ENCODE measurements around the gene TSPAN9. TPM values are rescaled to one million over a fixed set of nuclear protein-coding genes. Genes with fewer than 3 reads are reported as not detected.

Gene TSPAN9
- total and polyA plus RNA-seq, 2 of the 4 experiments (the other 2 are of a cell fraction), result 17.7 to 39.1 TPM

- Histone ChIP-seq H3K4me3 (ENCODE audit: insufficient read depth, low read depth, low read length) (no peak overlapping the region), H3K4me2 (ENCODE audit: low read depth, low read length) (no peak overlapping the region), H3K27me3 (ENCODE audit: control insufficient read depth, insufficient read depth, low read length) (no peaks in the 10 kb centered on the region; the same call in 1 of the 2 replicates), H3K18ac (ENCODE audit: low read depth, low read length) (no peak overlapping the region), H2BK15ac (ENCODE audit: low read depth, low read length) (no peak overlapping the region), H4K5ac (ENCODE audit: low read depth, low read length) (no peak overlapping the region), H3K56ac (ENCODE audit: extremely low read depth, insufficient read depth, low read length) (no peak overlapping the region), H4K91ac (ENCODE audit: insufficient read depth, low read depth, low read length) (no peak overlapping the region), H3K9me1 (ENCODE audit: insufficient read depth, low read length) (peaks cover 3% of the 10 kb centered on the region; the same call in 1 of the 2 replicates), H3K36me3 (ENCODE audit: control insufficient read depth, insufficient read depth, low read length) (peaks cover 8% of the 10 kb centered on the region; the same call in 1 of the 2 replicates), H4K20me1 (ENCODE audit: insufficient read depth, low read length) (no peaks in the 10 kb centered on the region), H2BK5ac (ENCODE audit: low read depth, low read length, poor library complexity, severe bottlenecking) (no peak overlapping the region), H2BK20ac (ENCODE audit: low read depth, low read length) (no peak overlapping the region), H4K8ac (ENCODE audit: low read depth in 2 of 2, low read length in 2 of 2) (no peak overlapping the region), H2BK120ac (ENCODE audit: low read depth, low read length) (no peak overlapping the region), H2AK5ac (ENCODE audit: low read depth, low read length) (no peak overlapping the region), H3K9me3 (ENCODE audit: control insufficient read depth, insufficient read depth, low read length) (no peaks in the 10 kb centered on the region), H2AK9ac (replicated peaks; ENCODE audit: low read depth, low read length, poor library complexity) (no peak overlapping the region), H3K4me1 (ENCODE audit: control insufficient read depth, insufficient read depth, low read length) (no peaks in the 10 kb centered on the region), H2AFZ (replicated peaks; ENCODE audit: low read length, poor library complexity) (no peak overlapping the region), H3K27ac (ENCODE audit: insufficient read depth, low read length) (no peak overlapping the region), H3K14ac (replicated peaks; ENCODE audit: low read depth, low read length) (no peak overlapping the region), H3K9ac (ENCODE audit: low read depth, low read length) (no peak overlapping the region), H3K79me1 (ENCODE audit: low read depth in 1 of 2, low read length in 2 of 2) (no peaks in the 10 kb centered on the region), H3K4ac (ENCODE audit: low read depth, low read length) (no peak overlapping the region), H3K23ac (ENCODE audit: low read depth, low read length) (no peak overlapping the region)
- dilution Hi-C loops (cut with HindIII; ENCODE audit: low sequenced_read_pairs, unreplicated experiment) (no loop called here), in situ Hi-C loops (cut with MboI; ENCODE audit: low sequenced_read_pairs) (no loop called here), intact Hi-C loops (cut with micrococcal nuclease) (no loop called here)
- DNase-seq (no peak), ATAC-seq (ENCODE audit: low read depth) (no peak)
- ChIA-PET POLR2A (ENCODE audit: unreplicated experiment) (no interaction called here), CTCF (no interaction called here)
- no CpG with 5 or more reads among the region's 19 CpGs for WGBS, 2 experiments (ENCODE audit: extremely low coverage in 2 of 2, insufficient read length in 1 of 2)
- no peak for TF ChIP-seq USF2 (IDR thresholded peaks at IDR 0.05; ENCODE audit: low read depth, low read length)
- BruUV-seq (replicated peaks), result no TSS peak
Measured at GRCh38 chr12:3283137-3283680, 206.0 kb downstream of the TSPAN9 start.
